Esophagus squamous epithelium (tissue), 5 donors: ENCODE measurements around the gene ITGB3BP. TPM values are rescaled to one million over a fixed set of nuclear protein-coding genes. Genes with fewer than 3 reads are reported as not detected.

Experiments used
- DNase-seq: peaks from one replicate; lab custom pipeline; 2025; lab: John Stamatoyannopoulos, UW
- H3K27ac ChIP-seq, 4 donors: fragments of 200-600 bp; sonication (generic); one replicate each; pipeline ENCODE4 v1.5.1; 2016 to 2019; ENCODE audit warnings: mild to moderate bottlenecking in 1 of 4
- H3K27me3 ChIP-seq, 4 donors: fragments of 200-600 bp; sonication (generic); 1 replicate in 3 of 4; 2 replicates in 1 of 4; pipeline versions ENCODE4 v1.5.1 to v1.6.0; 2017 to 2021; ENCODE audit warnings: antibody characterized with exemption in 1 of 4
- H3K36me3 ChIP-seq, 3 donors: fragments of 200-600 bp; sonication (generic); one replicate each; pipeline ENCODE4 v1.5.1; 2016 to 2019
- H3K4me1 ChIP-seq, 3 donors: fragments of 200-600 bp; sonication (generic); one replicate each; pipeline ENCODE4 v1.5.1; 2017 to 2019
- H3K4me3 ChIP-seq, 4 donors: fragments of 200-600 bp; sonication (generic); 1 replicate in 3 of 4; 2 replicates in 1 of 4; pipeline ENCODE4 v1.5.1; 2016 to 2019; ENCODE audit warnings: mild to moderate bottlenecking in 2 of 4, moderate library complexity in 1 of 4
- H3K9me3 ChIP-seq, 3 donors: fragments of 200-600 bp; sonication (generic); one replicate each; pipeline ENCODE4 v1.5.1; 2016 to 2019
- CTCF ChIP-seq, 6 experiments: fragments of 450-650 bp in 4 of 6; fragments of 200-600 bp in 2 of 6; sonication (generic) in 2 of 6; IDR thresholded peaks; one replicate each; pipeline ENCODE4 v1.5.1; 2016 to 2019; ENCODE audit warnings: antibody characterized with exemption in 6 of 6, mild to moderate bottlenecking in 4 of 6, moderate library complexity in 4 of 6
- POLR2A ChIP-seq, 4 donors: fragments of 450-650 bp; IDR thresholded peaks; one replicate each; pipeline ENCODE4 v1.6.1; 2017; ENCODE audit warnings: antibody characterized with exemption in 4 of 4, mild to moderate bottlenecking in 4 of 4, moderate library complexity in 3 of 4
- WGBS, 2 donors: methylation state at CpG; one replicate each; pipeline ENCODE4 v1.1.5; 2018; 5-methylcytosine and 5-hydroxymethylcytosine counted together
- intact Hi-C: fragments of 100-400 bp; cut with DNase I; formaldehyde crosslinking; loops from one replicate; pipeline ENCODE4 v1.15.0; 2022
- total RNA-seq, 4 donors: library from RNA; depleted of rRNA; stranded (reverse); fragments of >200 nt; gene quantifications; one replicate each; pipeline ENCODE4 v1.1.0, GENCODE V29; 2016
- donor health status: DM: yes; HTN: yes; CAD: no.

ITGB3BP gene
- total RNA-seq, 4 donors from 2014 or later = 7.3 to 22.3 (median 12.7) TPM

- no peak for TF ChIP-seq POLR2A (IDR thresholded peaks at IDR 0.05)
- TF ChIP-seq CTCF (IDR thresholded peaks at IDR 0.05) = no peak
- no peak for DNase-seq
- Histone ChIP-seq H3K27me3 (no peaks in the 10 kb centered on the region), H3K36me3 (peaks cover 0 to 40% (median 0%) of the 10 kb centered on the region in 3 donors), H3K9me3 (no peaks in the 10 kb centered on the region), H3K4me1 (no peaks in the 10 kb centered on the region), H3K27ac (no peak overlapping the region), H3K4me3 (no peak overlapping the region)
- WGBS, 2 donors = 96 to 100% methylated on average over 1 of the region's 1 CpG
- intact Hi-C loops = no loop called here
These were observed 10.9 kb upstream of the ITGB3BP start for GRCh38 chr1:63533931-63534330.

GRCh38 chr1:63532727-63533126 lies 9.7 kb upstream of the ITGB3BP start:
- TF ChIP-seq POLR2A (IDR thresholded peaks at IDR 0.05) (no peak), CTCF (IDR thresholded peaks at IDR 0.05) (no peak)
- 72 to 73% methylated on average over 1 of the region's 1 CpG for WGBS, 2 donors
- Histone ChIP-seq H3K27ac (no peak overlapping the region), H3K4me1 (no peaks in the 10 kb centered on the region), H3K9me3 (no peaks in the 10 kb centered on the region), H3K4me3 (no peak overlapping the region), H3K27me3 (no peaks in the 10 kb centered on the region), H3K36me3 (peaks cover 0 to 47% (median 0%) of the 10 kb centered on the region in 3 donors)
- intact Hi-C loops = no loop called here
- no peak for DNase-seq

GRCh38 chr1:63524201-63524600 lies 1.2 kb upstream of the ITGB3BP start:
- peaks cover 0 to 26% (median 5%) of the 10 kb centered on the region in 3 donors for H3K4me1 ChIP-seq
- 41 to 50% methylated on average over 3 of the region's 3 CpGs for WGBS, 2 donors
- peak overlapping the region in 3 of 4 donors; percentile 81 to 97 (median 93) for H3K27ac ChIP-seq
- intact Hi-C loops = loop anchor here (10.0 kb wide), 1 partner anchor 209 kb away; no protein-coding TSS in a partner anchor
- DNase-seq = no peak
- H3K27me3 ChIP-seq = no peaks in the 10 kb centered on the region
- peaks cover 0 to 18% (median 0%) of the 10 kb centered on the region in 3 donors for H3K36me3 ChIP-seq
- TF ChIP-seq POLR2A (IDR thresholded peaks at IDR 0.05) (no peak), CTCF (IDR thresholded peaks at IDR 0.05) (no peak)
- peak overlapping the region; percentile 55 to 82 (median 73) for H3K4me3 ChIP-seq
- H3K9me3 ChIP-seq = no peaks in the 10 kb centered on the region

- H3K36me3 ChIP-seq = peaks cover 0 to 18% (median 0%) of the 10 kb centered on the region in 3 donors
- H3K9me3 ChIP-seq = no peaks in the 10 kb centered on the region
- WGBS, 2 donors = 0% methylated on average over 11 of the region's 11 CpGs
- no peak for DNase-seq
- peak overlapping the region; percentile 81 to 98 (median 95) for H3K27ac ChIP-seq
- peaks cover 0 to 26% (median 5%) of the 10 kb centered on the region in 3 donors for H3K4me1 ChIP-seq
- TF ChIP-seq CTCF (IDR thresholded peaks at IDR 0.05) (no peak), POLR2A (IDR thresholded peaks at IDR 0.05) (no peak)
- intact Hi-C loops = loop anchor here (10.0 kb wide), 1 partner anchor 209 kb away; no protein-coding TSS in a partner anchor
- H3K27me3 ChIP-seq = no peaks in the 10 kb centered on the region
- peak overlapping the region; percentile 55 to 82 (median 73) for H3K4me3 ChIP-seq
These were observed 713 bp upstream of the ITGB3BP start for GRCh38 chr1:63523738-63524137.

- peaks cover 0 to 2% (median 0%) of the 10 kb centered on the region in 3 donors for H3K4me1 ChIP-seq
- intact Hi-C loops = no loop called here
- no peak overlapping the region for H3K4me3 ChIP-seq
- H3K9me3 ChIP-seq = no peaks in the 10 kb centered on the region
- DNase-seq = no peak
- 77 to 79% methylated on average over 2 of the region's 2 CpGs for WGBS, 2 donors
- no peak for TF ChIP-seq CTCF (IDR thresholded peaks at IDR 0.05)
- TF ChIP-seq POLR2A (IDR thresholded peaks at IDR 0.05) = no peak
- no peaks in the 10 kb centered on the region for H3K27me3 ChIP-seq
- no peak overlapping the region for H3K27ac ChIP-seq
- no peaks in the 10 kb centered on the region for H3K36me3 ChIP-seq
These were observed 6.4 kb downstream of the ITGB3BP start for GRCh38 chr1:63516629-63517028.
